NK-92 (cell line): ENCODE data around the gene SLC35F1.

Experiments used
- DNase-seq: peaks from one replicate; lab custom pipeline; 2025; ENCODE audit not compliant: unreplicated experiment; lab: John Stamatoyannopoulos, UW

SLC35F1 gene

DNA sequence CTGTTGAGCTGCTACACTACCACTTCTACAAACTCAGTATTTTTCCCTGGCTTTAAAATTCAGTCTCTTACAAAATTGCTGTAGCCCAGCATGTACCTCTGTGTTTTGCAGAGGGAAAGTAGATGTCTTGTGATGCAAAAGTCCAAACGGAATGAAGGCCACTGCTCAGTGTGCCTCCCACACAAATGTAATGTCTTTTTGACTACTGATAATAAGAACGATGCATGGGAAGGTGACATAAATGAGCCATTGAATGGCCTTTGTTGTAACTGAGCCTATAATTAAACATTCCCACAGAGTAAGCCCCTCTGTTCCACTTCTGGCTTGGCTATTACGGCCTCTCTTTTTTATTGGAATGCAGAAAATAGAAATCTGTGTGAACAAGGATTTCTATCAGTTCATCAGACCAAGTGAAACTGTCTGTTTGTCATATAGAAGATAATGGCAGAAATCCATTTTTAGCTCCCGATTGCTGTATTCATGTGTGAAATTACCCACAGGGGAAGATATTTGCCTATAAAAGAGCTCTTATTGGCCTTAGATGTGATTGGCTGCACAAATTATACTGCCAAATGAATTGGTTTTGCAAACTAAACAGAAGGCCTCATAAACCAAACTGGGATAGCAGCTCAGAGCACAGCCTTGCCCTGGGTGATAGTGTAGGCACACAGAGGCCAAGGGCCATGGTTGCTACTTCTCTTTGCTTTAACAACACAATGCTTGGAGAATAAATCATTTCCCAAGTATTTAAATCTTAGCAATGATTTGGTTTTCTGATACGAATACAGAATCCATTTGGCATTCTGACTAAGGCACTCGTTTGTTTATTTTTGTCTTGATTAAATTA, 399.6 kb downstream of the SLC35F1 start:
- no peak for DNase-seq

DNA sequence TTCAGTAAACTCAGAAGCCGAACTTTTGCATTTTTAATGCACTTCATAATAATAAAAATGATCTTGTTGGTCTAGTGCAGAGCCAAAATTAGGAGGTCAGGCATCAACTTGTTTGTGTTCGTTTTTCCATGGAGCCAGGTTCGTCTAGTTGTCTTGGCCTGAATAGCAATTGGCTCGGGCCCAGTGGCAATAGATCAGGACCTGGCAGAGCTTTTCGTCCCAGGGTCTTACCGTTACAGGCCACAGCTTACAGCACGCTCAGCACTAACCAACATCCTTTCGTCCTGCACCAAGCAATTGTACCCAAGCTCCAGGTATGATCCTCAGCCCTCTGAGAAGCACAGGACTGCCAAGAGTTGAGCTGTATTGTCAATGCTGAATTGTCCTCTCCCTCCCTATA, 400.5 kb downstream of the SLC35F1 start:
- no peak for DNase-seq

- no peak for DNase-seq
These were observed 402.5 kb downstream of the SLC35F1 start for GRCh38 chr6:118309337-118310093.

DNA sequence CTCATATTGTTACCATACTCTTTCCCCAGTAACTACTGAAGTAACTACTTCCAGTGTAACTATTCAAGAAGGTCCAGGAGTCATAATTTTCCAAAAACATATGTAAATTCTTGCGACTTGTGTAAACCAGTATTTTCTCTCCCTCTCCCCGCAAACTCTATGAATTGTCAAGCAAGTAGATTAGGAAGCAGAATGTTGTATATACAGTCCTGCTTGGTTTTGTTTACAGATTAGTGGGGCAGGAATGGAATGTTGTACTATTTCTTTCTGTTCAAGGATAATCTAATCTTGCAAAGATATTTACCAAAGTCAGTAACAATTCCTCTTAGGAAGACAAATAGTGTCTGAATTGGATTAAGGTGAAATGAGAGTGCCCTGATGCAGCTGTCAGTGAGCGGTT, 406.1 kb downstream of the SLC35F1 start:
- DNase-seq, result no peak

DNA sequence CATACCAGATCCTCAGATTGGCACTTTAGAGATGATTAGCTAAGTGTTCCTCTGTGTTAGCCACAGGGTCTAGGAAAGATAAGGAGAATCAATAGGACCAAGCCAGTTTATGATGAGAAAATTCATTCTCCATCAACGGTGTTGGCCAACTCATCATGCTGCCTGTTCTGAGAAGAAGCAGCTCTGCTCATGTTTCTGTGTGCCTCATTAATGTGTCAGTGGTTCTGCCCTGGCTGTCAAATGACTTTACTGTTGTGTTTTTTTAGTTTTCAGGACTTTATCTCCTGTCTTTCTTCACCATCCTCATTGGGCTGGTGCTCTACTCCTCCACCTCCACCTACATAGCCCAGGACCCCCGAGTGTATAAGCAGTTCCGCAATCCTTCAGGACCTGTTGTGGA, 406.7 kb downstream of the SLC35F1 start:
- DNase-seq, result no peak

GRCh38 chr6:118316796-118317384, 409.8 kb downstream of the SLC35F1 start:
- no peak for DNase-seq

DNA sequence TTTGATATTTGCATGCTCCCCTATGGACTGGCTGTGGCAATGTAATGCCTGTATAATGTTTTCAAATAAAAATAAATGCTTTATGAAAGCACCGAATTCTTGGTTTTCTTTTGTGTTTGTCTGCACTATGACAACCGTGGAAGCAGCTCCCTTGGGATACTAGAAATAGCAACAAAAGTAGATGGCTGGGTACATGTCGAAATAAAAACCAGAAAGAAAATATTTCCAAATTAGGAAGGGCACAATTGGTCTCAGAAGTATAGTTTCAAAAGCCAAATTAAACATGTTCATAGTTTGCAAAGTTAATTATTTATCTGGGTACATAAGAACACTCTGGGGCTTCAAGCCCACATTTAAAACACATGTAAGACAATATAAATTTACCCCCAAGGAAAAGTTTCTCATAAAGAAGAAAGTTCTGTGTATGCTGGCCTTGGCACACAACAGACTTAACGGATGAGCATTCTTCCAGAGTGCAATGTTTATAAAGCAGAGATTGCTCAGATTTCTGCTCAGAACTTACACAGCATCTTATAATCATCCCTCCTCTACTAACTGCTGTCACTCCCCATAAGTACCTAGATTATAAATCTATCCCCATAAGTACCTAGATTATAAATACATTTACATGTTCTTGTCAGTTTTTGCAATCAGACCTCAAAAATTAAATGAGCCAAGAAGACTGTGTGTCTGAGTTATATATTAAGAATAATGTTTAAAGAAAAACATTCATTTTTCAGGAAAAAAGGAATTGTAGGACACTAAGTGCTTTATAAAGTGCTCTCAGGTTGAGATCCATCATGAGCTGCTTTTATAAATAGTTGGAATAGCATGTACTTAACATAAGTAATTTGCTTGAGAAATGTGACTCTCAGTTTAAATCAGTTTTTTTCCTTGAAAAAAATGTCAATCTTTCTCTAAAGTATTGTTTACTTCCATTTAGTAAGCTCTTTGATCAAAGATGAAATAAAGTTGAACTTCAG, 410.8 kb downstream of the SLC35F1 start:
- DNase-seq, result no peak

GRCh38 chr6:118318648-118319047, 411.6 kb downstream of the SLC35F1 start:
- DNase-seq, result no peak

DNA sequence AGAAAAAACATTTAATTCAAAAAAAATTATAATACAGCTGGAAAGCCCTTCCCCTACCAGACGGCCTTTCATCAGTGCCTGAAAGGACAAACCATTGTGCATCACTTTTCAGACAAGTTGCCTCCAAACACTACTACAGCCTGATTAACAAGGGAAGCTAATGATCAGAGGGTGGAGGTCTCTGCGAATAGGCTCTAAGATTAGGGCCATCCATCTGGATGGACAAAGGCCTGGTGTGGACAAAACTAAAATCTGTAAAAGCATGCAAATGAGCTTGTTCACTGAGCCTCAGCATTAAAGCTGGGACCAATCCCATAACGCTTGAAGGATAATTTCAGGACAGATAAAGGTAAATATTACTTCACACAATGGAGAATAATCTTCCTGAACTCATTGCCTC, 412.4 kb downstream of the SLC35F1 start:
- DNase-seq, result no peak

DNA sequence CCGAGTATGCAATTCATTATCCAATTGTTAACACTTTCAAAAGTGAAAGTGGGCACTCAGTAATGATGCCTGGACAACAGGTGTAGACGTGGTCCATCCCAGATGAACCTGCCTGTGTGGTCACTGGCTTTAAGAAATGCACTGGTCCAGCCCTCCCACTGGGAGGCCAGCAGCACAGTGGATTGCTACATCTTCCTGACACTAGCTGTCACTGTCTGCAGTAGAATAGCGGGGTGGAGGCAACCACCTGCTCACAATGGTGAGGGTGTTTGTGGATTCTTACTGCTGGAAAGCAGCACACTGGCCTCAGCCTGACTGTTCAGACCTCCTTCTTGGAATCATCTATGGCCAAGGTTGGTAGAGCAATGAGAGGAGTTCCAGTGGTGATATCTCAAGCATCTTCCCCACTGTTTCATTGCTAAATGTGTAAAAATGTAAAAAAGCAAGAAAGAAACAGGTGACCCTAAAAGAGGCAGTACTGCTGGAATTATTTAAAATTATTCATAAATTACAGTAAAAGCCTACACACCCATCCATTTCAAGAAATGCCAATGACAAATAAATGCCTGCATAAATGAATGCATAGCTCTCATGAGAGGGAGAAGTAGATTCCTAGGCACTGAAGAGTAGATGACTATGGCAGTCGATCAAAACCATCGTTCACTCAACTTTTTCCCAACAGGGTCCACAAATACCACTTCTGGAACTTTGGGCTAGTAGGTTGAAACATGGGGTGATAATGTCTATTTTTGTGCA, 413.0 kb downstream of the SLC35F1 start:
- no peak for DNase-seq

GRCh38 chr6:118320652-118321051, 413.6 kb downstream of the SLC35F1 start:
- no peak for DNase-seq

- DNase-seq, result no peak
These were observed 417.1 kb downstream of the SLC35F1 start for GRCh38 chr6:118324116-118324515.

DNA sequence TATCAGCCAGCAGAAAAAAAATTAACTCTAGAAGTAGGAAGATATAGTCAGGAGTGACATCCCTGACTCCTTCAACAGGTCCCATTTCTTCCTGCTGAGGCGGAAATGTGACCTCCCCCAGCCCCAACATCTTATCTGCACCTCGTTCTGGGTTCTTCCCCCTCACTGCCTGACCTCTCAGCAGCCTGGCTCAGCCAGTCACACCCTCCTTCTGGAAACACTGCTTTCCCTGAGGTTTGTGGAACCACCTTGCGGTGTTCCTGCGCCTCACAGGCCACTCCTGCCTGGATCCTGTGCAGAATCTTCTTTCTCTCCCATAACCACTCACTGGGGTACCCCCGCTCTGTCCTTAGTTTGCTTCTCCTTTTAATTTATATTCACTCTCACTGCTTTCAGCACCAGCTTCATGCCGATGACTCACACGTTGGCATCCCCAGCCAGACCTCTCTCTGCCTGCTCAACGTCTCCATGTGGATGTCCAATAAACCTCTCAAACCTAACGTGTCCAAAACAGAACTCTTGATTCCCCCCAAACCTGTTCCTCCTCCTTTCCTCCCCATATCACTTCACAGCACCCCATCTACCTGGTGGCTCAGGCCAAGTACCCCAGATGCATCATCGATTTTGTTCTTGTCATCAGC, 418.3 kb downstream of the SLC35F1 start:
- no peak for DNase-seq

DNA sequence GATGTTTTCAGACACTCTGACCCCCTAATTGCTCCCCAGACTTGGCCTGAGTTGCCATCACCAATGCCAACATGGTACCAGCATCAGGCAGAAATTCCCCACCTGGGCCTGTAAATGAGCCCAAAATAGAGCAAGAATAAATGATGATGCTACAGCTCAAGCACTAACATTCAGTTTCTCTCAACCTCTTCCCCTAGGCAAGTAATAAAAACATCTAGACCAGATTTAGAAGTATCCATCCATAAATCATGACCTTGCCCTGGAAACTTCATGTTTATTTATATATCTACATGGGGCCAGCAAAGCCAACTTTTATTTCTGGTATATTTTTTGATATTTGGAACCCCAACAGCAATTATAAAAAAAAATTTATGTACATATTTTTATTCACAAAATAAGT, 419.6 kb downstream of the SLC35F1 start:
- DNase-seq, result no peak

GRCh38 chr6:118327237-118327636, 420.2 kb downstream of the SLC35F1 start:
- DNase-seq, result no peak

- DNase-seq, result no peak
These were observed 426.7 kb downstream of the SLC35F1 start for GRCh38 chr6:118333772-118334171.

GRCh38 chr6:118334634-118335033, 427.6 kb downstream of the SLC35F1 start:
- DNase-seq, result no peak

- no peak for DNase-seq
These were observed 428.3 kb downstream of the SLC35F1 start for GRCh38 chr6:118335325-118335816.

DNA sequence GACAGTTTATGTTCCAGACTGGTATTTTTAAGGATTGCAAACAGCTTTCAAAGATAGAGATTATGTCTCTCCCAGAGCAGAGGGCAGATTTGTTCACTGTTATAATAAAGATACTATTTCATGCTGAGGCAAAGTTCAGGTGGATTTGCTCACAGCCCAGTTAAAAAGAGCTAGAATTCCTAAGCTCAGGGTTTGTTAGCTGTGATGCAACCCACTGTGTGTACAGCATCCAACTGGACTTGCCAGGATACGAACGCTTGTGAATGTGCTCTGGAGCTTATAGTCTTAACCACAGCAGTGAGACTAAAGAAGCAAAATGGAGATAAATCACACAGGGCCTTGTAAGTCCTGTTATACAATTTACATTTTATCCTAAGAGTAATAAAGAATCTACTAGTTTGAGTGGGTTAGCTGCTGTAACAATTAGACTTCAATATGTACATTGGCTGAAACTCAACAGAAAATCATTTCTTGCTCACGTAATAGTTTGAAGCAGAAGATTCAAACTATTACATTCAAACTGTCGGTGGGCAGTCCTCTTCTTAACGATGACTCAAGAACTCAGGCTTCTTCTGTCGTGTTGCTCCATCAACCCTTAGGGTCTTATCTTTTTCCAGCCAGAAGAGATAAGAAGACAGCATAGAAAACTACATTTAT, 437.1 kb downstream of the SLC35F1 start:
- DNase-seq, result no peak
